Activated CD4-positive, alpha-beta T cell treated with anti-CD3 and anti-CD28 coated beads, Interleukin-10, Interleukin-2, amounts not matched to agents 100 ng/mL and 50 ng/mL, durations not matched to agents 16 hours and 8 hours (primary cell): Measurements from ENCODE around the gene ESRRB.

Experiments
- DNase-seq: peaks from one replicate; pipeline ENCODE4 v3.0.0-alpha.2; 2020

The ESRRB gene

GRCh38 chr14:76375947-76376404, at the start of gene ESRRB:
Gene ESRRB, plus strand, starts transcription at chr14:76376137. Its CDS starts 265 bp downstream, at chr14:76376402.
- no peak for DNase-seq

- no peak for DNase-seq
These were observed 48.8 kb upstream of the ESRRB start for GRCh38 chr14:76326918-76327689.

- no peak for DNase-seq
These were observed 47.3 kb upstream of the ESRRB start for GRCh38 chr14:76328457-76329137.

- no peak for DNase-seq
These were observed 46.6 kb upstream of the ESRRB start for GRCh38 chr14:76329154-76329928.

GRCh38 chr14:76329951-76330350, 46.0 kb upstream of the ESRRB start:
- DNase-seq, result no peak

GRCh38 chr14:76330411-76331327, 45.3 kb upstream of the ESRRB start:
- no peak for DNase-seq

GRCh38 chr14:76331328-76332011, 44.5 kb upstream of the ESRRB start:
- DNase-seq, result no peak

- DNase-seq, result no peak
These were observed 42.3 kb upstream of the ESRRB start for GRCh38 chr14:76333664-76334063.

- no peak for DNase-seq
These were observed 41.6 kb upstream of the ESRRB start for GRCh38 chr14:76334316-76334715.

- no peak for DNase-seq
These were observed 39.1 kb upstream of the ESRRB start for GRCh38 chr14:76336876-76337275.

- no peak for DNase-seq
These were observed 38.0 kb upstream of the ESRRB start for GRCh38 chr14:76337635-76338545.

GRCh38 chr14:76339728-76340615, 36.0 kb upstream of the ESRRB start:
- DNase-seq, result no peak

GRCh38 chr14:76343386-76343785, 32.6 kb upstream of the ESRRB start:
- DNase-seq, result no peak

GRCh38 chr14:76346391-76347160, 29.4 kb upstream of the ESRRB start:
- no peak for DNase-seq

GRCh38 chr14:76348898-76349297, 27.0 kb upstream of the ESRRB start:
- no peak for DNase-seq

GRCh38 chr14:76349993-76350392, 25.9 kb upstream of the ESRRB start:
- no peak for DNase-seq

- DNase-seq, result no peak
These were observed 25.3 kb upstream of the ESRRB start for GRCh38 chr14:76350671-76351070.

GRCh38 chr14:76351941-76352340, 24.0 kb upstream of the ESRRB start:
- no peak for DNase-seq
